Neural crest cell (in vitro differentiated cells): ENCODE results near the gene DDX18. TPM values are rescaled to one million over a fixed set of nuclear protein-coding genes. Genes with fewer than 3 reads are reported as not detected.

ENCODE experiments used
- DNase-seq: peaks from one replicate; pipeline ENCODE4 v3.0.0; 2021; ENCODE audit warnings: low read depth, mixed read lengths, low spot score
- H3K27ac Mint-ChIP-seq: one replicate; pipeline ENCODE4 v1.8.0; 2021; ENCODE audit warnings: mild to moderate bottlenecking, mixed read lengths; ENCODE audit not compliant: unreplicated experiment
- H3K27me3 Mint-ChIP-seq: 2 replicates; pipeline ENCODE4 v1.8.0; 2021; ENCODE audit warnings: low read depth, mild to moderate bottlenecking, mixed read lengths
- H3K36me3 Mint-ChIP-seq: 2 replicates; pipeline ENCODE4 v1.8.0; 2021; ENCODE audit warnings: low read depth, mild to moderate bottlenecking, mixed read lengths
- H3K4me1 Mint-ChIP-seq: 2 replicates; pipeline ENCODE4 v1.8.0; 2021; ENCODE audit warnings: mixed read lengths
- H3K4me3 Mint-ChIP-seq: one replicate; pipeline ENCODE4 v1.8.0; 2021; ENCODE audit warnings: mild to moderate bottlenecking, mixed read lengths
- H3K9me3 Mint-ChIP-seq: 2 replicates; pipeline ENCODE4 v1.8.0; 2021; ENCODE audit warnings: mixed read lengths
- CTCF ChIP-seq: fragments of 200-600 bp; sonication (generic); conservative IDR thresholded peaks from 2 replicates; pipeline ENCODE4 v1.5.0; 2021; ENCODE audit warnings: antibody characterized with exemption, mild to moderate bottlenecking
- total RNA-seq: library from RNA; stranded (reverse); gene quantifications from 2 replicates; pipeline ENCODE4 v1.2.1, GENCODE V29; 2021

The DDX18 gene
- total RNA-seq, 1 donor from 2014 or later = 76.7 TPM

DNA sequence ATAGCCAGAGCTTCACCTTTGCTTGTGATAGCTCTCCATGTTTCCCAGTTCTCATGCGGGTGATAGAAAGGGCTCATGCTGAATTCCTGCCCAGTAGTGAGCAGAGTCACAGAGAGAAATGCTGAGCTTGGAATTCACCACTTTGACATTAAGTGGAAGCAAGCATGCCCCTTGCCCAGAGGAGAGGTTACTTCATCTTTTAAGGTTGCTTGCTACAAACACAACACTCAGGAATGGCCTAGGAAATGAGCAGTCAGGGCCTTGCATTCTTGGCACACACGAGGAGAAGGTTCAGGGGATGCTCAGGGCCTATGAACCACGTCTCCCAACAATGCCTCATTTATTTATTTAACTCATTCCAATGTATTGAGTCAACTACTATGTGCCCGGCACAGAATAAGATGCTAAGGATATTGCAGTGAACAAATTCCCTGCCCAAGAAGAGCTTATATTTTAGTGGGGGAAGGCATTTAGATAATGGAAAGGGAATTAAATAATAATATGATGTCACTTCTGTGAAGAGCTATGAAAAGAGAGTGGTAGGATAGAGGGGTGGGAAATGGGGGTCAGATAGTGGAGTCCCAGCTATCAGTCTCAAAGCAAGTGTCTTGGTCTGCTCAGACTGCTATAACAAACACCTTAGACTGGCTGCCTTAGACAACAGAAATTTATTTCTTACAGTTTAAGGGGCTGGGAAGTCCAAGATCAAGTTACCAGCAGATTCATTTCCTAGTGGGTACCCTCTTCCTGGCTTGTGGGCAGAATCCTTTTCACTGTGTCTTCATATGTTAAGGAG, 42.1 kb downstream of the DDX18 start:
- TF ChIP-seq CTCF = no peak
- DNase-seq = no peak
- no peak overlapping the region for H3K27ac Mint-ChIP-seq
- H3K36me3 Mint-ChIP-seq = no peaks in the 10 kb centered on the region
- no peak overlapping the region for H3K4me3 Mint-ChIP-seq
- no peaks in the 10 kb centered on the region for H3K4me1 Mint-ChIP-seq
- peaks cover 10% of the 10 kb centered on the region for H3K27me3 Mint-ChIP-seq
- peaks cover 2% of the 10 kb centered on the region for H3K9me3 Mint-ChIP-seq

- no peak overlapping the region for H3K4me3 Mint-ChIP-seq
- H3K27me3 Mint-ChIP-seq = no peaks in the 10 kb centered on the region
- TF ChIP-seq CTCF = no peak
- H3K4me1 Mint-ChIP-seq = no peaks in the 10 kb centered on the region
- H3K36me3 Mint-ChIP-seq = no peaks in the 10 kb centered on the region
- no peaks in the 10 kb centered on the region for H3K9me3 Mint-ChIP-seq
- no peak overlapping the region for H3K27ac Mint-ChIP-seq
- DNase-seq = no peak
Observed at GRCh38 chr2:117858336-117858735, 43.8 kb downstream of the DDX18 start.

DNA sequence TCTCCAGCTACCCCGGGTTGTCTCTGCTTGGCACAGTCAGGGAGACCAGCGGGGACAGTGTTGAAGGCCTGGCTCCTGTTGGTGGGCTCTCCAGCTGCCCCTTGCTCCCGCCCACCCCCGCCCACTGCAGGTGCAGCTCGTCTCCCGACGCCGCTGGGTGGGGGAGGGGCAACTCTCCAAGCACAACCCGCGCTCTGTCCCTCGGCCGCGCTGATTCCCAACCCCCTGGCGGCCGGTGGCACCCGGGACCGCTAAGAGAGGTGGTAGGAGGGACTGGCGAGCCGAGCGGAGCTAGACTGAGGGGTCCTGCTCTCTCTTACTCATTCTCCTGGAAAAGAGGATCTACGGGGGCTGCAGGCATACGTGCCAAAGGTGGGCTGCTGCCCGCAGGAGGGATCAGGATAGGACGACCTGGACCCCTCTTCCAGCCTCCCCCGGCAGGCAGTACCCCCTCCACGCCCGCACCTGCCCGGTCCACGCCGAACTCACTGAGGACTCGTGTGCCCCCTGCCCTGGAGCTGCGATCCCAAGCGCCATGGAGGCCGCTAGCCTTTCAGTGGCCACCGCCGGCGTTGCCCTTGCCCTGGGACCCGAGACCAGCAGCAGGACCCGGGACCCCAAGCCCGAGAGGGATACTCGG, 44.5 kb downstream of the DDX18 start:
- Mint-ChIP-seq H3K9me3 (no peaks in the 10 kb centered on the region), H3K4me1 (no peaks in the 10 kb centered on the region), H3K27ac (no peak overlapping the region), H3K36me3 (no peaks in the 10 kb centered on the region), H3K4me3 (no peak overlapping the region), H3K27me3 (no peaks in the 10 kb centered on the region)
- TF ChIP-seq CTCF = no peak
- DNase-seq = no peak

GRCh38 chr2:117859532-117859911, 45.0 kb downstream of the DDX18 start:
- no peak overlapping the region for H3K27ac Mint-ChIP-seq
- H3K36me3 Mint-ChIP-seq = no peaks in the 10 kb centered on the region
- no peak for DNase-seq
- H3K4me3 Mint-ChIP-seq = no peak overlapping the region
- H3K27me3 Mint-ChIP-seq = no peaks in the 10 kb centered on the region
- no peaks in the 10 kb centered on the region for H3K9me3 Mint-ChIP-seq
- no peak for TF ChIP-seq CTCF
- H3K4me1 Mint-ChIP-seq = no peaks in the 10 kb centered on the region

- Mint-ChIP-seq H3K4me3 (no peak overlapping the region), H3K27ac (no peak overlapping the region), H3K36me3 (no peaks in the 10 kb centered on the region), H3K4me1 (no peaks in the 10 kb centered on the region), H3K27me3 (no peaks in the 10 kb centered on the region), H3K9me3 (no peaks in the 10 kb centered on the region)
- no peak for TF ChIP-seq CTCF
- DNase-seq = no peak
Observed at GRCh38 chr2:117859924-117860647, 45.6 kb downstream of the DDX18 start.
